22Rv1 (cell line): ENCODE data around the gene DAB2.

Source experiments
- H3K27ac ChIP-seq: fragments of 450-650 bp; 2 replicates; pipeline ENCODE4 v1.5.1; 2017
- CTCF ChIP-seq: fragments of 450-650 bp; IDR thresholded peaks from 2 replicates; pipeline ENCODE4 v1.5.1; 2017; ENCODE audit warnings: mild to moderate bottlenecking
- ZFX ChIP-seq: fragments of 450-650 bp; IDR thresholded peaks from 2 replicates; pipeline ENCODE4 v1.6.1; 2017; ENCODE audit warnings: antibody characterized with exemption, borderline replicate concordance

DAB2 gene

GRCh38 chr5:39384271-39384670 lies 40.5 kb downstream of the DAB2 start:
- no peak for TF ChIP-seq ZFX
- TF ChIP-seq CTCF: no peak
- H3K27ac ChIP-seq: no peak overlapping the region

- H3K27ac ChIP-seq: no peak overlapping the region
- TF ChIP-seq CTCF (no peak), ZFX (no peak)
Observed at GRCh38 chr5:39381376-39381775, 43.4 kb downstream of the DAB2 start.

GRCh38 chr5:39379693-39380092 lies 45.1 kb downstream of the DAB2 start:
- TF ChIP-seq CTCF (no peak), ZFX (no peak)
- H3K27ac ChIP-seq: no peak overlapping the region

- no peak overlapping the region for H3K27ac ChIP-seq
- TF ChIP-seq CTCF (no peak), ZFX (no peak)
Observed at GRCh38 chr5:39377613-39378012, 47.2 kb downstream of the DAB2 start.

- TF ChIP-seq CTCF: peak; percentile 82
- no peak for TF ChIP-seq ZFX
- H3K27ac ChIP-seq: no peak overlapping the region
Observed at GRCh38 chr5:39376293-39376714, 48.5 kb downstream of the DAB2 start.

GRCh38 chr5:39373791-39374190 lies 51.0 kb downstream of the DAB2 start:
- TF ChIP-seq ZFX: no peak
- no peak for TF ChIP-seq CTCF
- no peak overlapping the region for H3K27ac ChIP-seq

GRCh38 chr5:39371367-39371635 lies 53.5 kb downstream of the DAB2 start:
- no peak overlapping the region for H3K27ac ChIP-seq
- TF ChIP-seq ZFX (no peak), CTCF (no peak)
